GM19328 (cell line): ENCODE data around the gene SLC16A8.

Source experiments
- ATAC-seq: cut with Tn5 transposase; IDR thresholded peaks from one replicate; pipeline ENCODE4 v1.9.1; 2021; ENCODE audit warnings: mild to moderate bottlenecking, moderate library complexity; ENCODE audit not compliant: unreplicated experiment

SLC16A8 gene

GRCh38 chr22:38032681-38033521 is 51.1 kb downstream of the SLC16A8 start:
- ATAC-seq: no peak

DNA sequence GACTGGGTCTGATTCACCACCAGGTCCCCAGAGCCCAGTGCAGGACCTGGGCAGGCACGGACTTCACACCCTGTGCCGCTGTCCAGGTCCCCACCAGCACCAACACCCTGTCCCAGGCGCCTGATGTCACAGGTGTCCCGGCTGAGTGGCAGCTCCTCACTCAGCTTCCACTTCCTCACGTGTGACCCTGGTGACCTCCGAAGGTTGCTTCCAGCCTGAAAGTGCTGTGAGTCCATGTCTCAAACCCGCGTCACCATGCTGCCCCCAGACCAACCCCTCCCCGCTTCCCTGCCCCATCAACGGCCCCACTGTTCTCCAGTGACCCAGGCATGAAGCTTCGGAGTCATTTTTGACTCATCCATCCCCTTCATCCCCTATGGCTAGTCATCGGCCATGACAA is 52.5 kb downstream of the SLC16A8 start:
- ATAC-seq: no peak

- no peak for ATAC-seq
Observed at GRCh38 chr22:38030311-38031133, 53.5 kb downstream of the SLC16A8 start.

DNA sequence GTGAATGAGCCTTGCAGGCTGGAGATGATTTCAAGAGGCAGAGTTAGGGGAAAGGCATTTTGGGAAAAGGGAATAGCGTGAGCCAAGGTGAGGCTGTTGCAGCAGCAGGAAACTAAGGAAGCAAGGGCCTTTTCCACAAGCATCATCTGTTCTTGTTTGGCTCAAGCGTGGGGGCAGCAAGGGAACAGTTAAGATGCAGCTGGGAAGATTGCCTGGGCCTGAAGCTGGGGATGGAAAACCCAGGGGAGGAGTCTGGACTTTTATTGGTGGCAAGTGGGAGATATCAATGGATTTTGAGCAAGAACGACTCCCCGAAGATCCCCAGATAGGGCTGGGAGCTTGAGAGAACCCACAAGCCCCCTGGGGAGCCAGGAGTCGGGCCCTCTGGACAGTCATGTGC is 54.1 kb downstream of the SLC16A8 start:
- ATAC-seq: no peak

DNA sequence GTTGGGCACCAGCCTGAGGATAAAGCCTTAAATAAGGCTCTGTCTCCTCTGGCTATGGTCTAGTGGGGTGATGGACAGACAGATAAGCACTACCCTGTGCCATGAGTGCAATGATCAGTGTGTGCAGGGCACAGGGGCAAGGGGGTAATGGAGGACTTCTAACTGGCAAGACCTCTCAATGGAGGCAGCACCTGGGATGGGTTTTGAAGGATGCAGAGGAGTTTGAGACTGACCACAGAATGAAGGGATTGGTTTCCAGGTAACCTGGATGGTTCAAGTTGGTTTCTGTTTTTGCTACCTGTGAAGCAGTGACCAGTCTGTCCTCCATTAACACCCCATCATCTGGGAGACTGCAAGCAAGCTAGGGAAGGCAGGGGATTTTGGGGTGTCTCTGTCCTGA is 54.6 kb downstream of the SLC16A8 start:
- ATAC-seq: no peak

DNA sequence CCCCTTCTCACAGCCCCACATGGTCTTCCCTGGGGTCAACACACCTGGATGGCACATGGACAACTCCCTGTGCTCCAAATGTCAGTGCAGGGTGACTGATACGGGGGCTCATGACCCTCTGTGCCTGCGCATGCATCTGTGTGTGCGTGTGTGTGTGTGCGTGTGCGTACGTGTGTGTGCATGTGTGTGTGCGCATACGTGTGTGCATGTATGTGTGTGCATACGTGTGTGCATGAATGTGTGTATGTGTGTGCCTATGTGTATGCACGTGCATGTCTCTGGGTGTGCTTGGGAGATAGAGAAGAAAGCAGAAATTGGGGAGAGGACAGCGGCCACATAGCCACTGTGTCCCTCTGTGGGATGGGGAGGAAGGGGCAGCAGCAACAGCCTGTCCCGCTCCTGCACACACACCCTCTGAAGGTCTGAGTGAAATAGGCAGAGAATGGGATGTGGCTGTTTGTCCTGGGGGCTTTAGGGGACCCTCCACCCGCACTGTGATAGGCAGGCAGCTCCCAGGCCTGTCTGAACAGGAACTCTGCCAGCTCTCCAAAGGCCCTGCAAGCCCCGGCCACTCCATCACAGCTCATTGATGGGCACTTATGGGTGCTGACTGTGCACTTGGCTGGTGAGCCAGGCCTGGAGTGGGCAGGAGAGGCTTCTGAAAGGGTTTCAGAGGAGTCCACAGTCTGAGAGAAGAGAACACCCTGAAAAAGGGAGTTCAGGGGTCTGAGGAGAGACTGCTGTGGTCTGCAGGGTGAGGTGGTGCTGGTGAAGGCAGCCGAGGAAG is 55.4 kb downstream of the SLC16A8 start:
- ATAC-seq: no peak
